Endothelial cell (in vitro differentiated cells): Measurements from ENCODE around the gene VSIG10L. TPM values are rescaled to one million over a fixed set of nuclear protein-coding genes. Genes with fewer than 3 reads are reported as not detected.

Experiments
- DNase-seq: peaks from one replicate; pipeline ENCODE4 v3.0.0; 2021; ENCODE audit warnings: low spot score
- H3K27ac Mint-ChIP-seq: one replicate; pipeline ENCODE4 v1.8.0; 2021; ENCODE audit warnings: mixed read lengths, inconsistent platforms; ENCODE audit not compliant: unreplicated experiment
- H3K27me3 Mint-ChIP-seq: one replicate; pipeline ENCODE4 v1.8.0; 2021; ENCODE audit warnings: mild to moderate bottlenecking, moderate library complexity, mixed read lengths, inconsistent platforms; ENCODE audit not compliant: unreplicated experiment
- H3K36me3 Mint-ChIP-seq: one replicate; pipeline ENCODE4 v1.8.0; 2021; ENCODE audit warnings: mild to moderate bottlenecking, low read depth, mixed read lengths, inconsistent platforms; ENCODE audit not compliant: unreplicated experiment
- H3K4me1 Mint-ChIP-seq: one replicate; pipeline ENCODE4 v1.8.0; 2021; ENCODE audit warnings: mild to moderate bottlenecking, mixed read lengths, inconsistent platforms; ENCODE audit not compliant: unreplicated experiment
- H3K4me3 Mint-ChIP-seq: one replicate; pipeline ENCODE4 v1.8.0; 2021; ENCODE audit warnings: mild to moderate bottlenecking, mixed read lengths, inconsistent platforms; ENCODE audit not compliant: unreplicated experiment
- H3K9me3 Mint-ChIP-seq: one replicate; pipeline ENCODE4 v1.8.0; 2021; ENCODE audit warnings: mixed read lengths, inconsistent platforms; ENCODE audit not compliant: unreplicated experiment
- total RNA-seq: library from RNA; stranded (reverse); fragmentation: NEBNext Ultra II Directional; extraction: Animal tissue kit (Norgen Biotek cat#: 25700); gene quantifications from one replicate; pipeline ENCODE4 v1.2.1, GENCODE V29; 2021; ENCODE audit not compliant: unreplicated experiment
- TF ChIP-seq, protein P1 (sequence below): fragments of 200-600 bp; sonication (generic); IDR thresholded peaks from one replicate; pipeline ENCODE4 v1.5.0; 2021; ENCODE audit warnings: antibody characterized with exemption; ENCODE audit not compliant: unreplicated experiment

The VSIG10L gene
- total RNA-seq, 1 donor from 2014 or later, result 5.9 TPM

DNA sequence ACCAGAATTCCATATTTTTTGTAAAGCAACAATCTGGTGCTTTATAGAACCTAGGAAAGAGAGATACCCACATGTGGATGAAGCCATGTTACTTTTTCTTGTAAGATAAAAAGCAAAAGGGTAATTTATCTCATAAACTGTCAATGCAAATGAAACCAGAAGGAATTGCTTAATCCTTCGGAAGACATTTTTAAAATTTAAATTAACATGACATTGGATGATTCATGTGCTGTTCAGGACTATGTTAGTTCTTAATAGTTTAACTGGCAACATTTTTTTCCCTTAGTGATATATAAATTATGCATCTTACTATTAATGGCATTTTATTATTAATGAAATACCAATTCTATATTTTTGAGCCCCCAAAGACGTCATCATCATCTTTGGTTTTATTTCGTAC is 56.3 kb downstream of the VSIG10L start:
- Mint-ChIP-seq H3K4me3 (no peak overlapping the region), H3K9me3 (peaks cover 4% of the 10 kb centered on the region), H3K27me3 (peaks cover 1% of the 10 kb centered on the region), H3K27ac (no peak overlapping the region), H3K4me1 (no peaks in the 10 kb centered on the region), H3K36me3 (no peaks in the 10 kb centered on the region)
- no peak for DNase-seq
- TF ChIP-seq, protein P1, sequence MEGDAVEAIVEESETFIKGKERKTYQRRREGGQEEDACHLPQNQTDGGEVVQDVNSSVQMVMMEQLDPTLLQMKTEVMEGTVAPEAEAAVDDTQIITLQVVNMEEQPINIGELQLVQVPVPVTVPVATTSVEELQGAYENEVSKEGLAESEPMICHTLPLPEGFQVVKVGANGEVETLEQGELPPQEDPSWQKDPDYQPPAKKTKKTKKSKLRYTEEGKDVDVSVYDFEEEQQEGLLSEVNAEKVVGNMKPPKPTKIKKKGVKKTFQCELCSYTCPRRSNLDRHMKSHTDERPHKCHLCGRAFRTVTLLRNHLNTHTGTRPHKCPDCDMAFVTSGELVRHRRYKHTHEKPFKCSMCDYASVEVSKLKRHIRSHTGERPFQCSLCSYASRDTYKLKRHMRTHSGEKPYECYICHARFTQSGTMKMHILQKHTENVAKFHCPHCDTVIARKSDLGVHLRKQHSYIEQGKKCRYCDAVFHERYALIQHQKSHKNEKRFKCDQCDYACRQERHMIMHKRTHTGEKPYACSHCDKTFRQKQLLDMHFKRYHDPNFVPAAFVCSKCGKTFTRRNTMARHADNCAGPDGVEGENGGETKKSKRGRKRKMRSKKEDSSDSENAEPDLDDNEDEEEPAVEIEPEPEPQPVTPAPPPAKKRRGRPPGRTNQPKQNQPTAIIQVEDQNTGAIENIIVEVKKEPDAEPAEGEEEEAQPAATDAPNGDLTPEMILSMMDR, result no peak

DNA sequence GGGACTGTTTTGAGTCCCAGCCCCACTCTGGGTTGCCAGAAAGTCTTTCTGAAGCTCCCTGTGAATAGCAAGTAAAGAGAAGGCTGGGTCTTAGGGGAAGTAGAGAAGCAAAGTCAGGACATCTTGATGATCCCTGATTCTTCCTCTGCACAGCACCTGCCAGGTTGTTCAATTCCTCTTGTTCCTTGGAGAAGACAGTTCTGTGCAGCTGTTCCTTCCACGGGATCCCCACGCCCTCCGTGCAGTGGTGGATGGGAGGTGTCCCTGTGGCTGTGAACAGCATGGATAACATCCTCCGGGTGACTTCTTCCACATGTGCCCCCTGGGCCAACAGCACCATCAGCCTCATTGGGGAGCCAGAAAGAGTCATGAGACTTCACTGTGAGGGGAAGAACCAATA is 59.6 kb downstream of the VSIG10L start:
- Mint-ChIP-seq H3K9me3 (peaks cover 4% of the 10 kb centered on the region), H3K4me3 (no peak overlapping the region)
- TF ChIP-seq, protein P1, result no peak

More for the DNA sequence above, 59.6 kb downstream of the VSIG10L start:
- Mint-ChIP-seq H3K36me3 (no peaks in the 10 kb centered on the region), H3K4me1 (no peaks in the 10 kb centered on the region), H3K27me3 (peaks cover 3% of the 10 kb centered on the region), H3K27ac (no peak overlapping the region)
- no peak for DNase-seq

Other genes with a start within 250 kb of the VSIG10L start
- 5.4 TPM for gene CTU1, start 233.7 kb downstream of the VSIG10L start, total RNA-seq
- 0.82 TPM for gene SIGLEC9, start 217.2 kb downstream of the VSIG10L start, total RNA-seq
- not detected for gene SIGLEC7, start 199.8 kb downstream of the VSIG10L start, total RNA-seq
- gene CD33, start 117.1 kb downstream of the VSIG10L start, total RNA-seq, result 21.7 TPM
- 2.8 TPM for gene SIGLECL1, start 91.1 kb downstream of the VSIG10L start, total RNA-seq
- gene IGLON5, start 30.5 kb downstream of the VSIG10L start, total RNA-seq, result 114 TPM
- 55.1 TPM for gene ETFB, start 24.2 kb upstream of the VSIG10L start, total RNA-seq
- not detected for gene CLDND2, start 26.9 kb upstream of the VSIG10L start, total RNA-seq
- gene NKG7, start 30.5 kb upstream of the VSIG10L start, total RNA-seq, result not detected
- not detected for gene LIM2, start 45.8 kb upstream of the VSIG10L start, total RNA-seq
- gene C19orf84, start 48.5 kb upstream of the VSIG10L start, total RNA-seq, result 0.21 TPM
- gene SIGLEC10, start 75.5 kb upstream of the VSIG10L start, total RNA-seq, result not detected
- not detected for gene SIGLEC8, start 116.3 kb upstream of the VSIG10L start, total RNA-seq
- not detected for gene CEACAM18, start 136.4 kb upstream of the VSIG10L start, total RNA-seq
- not detected for gene SIGLEC12, start 159.7 kb upstream of the VSIG10L start, total RNA-seq
- gene SIGLEC6, start 189.5 kb upstream of the VSIG10L start, total RNA-seq, result not detected
- 18.3 TPM for gene ZNF175, start 229.1 kb upstream of the VSIG10L start, total RNA-seq